ENCODE measurements around the gene PEX5. TPM values are rescaled to one million over a fixed set of nuclear protein-coding genes. Genes with fewer than 3 reads are reported as not detected.
"Not testable (repeated sequence)": the region's sequence is repeated elsewhere in the genome, so short reads cannot be mapped to it uniquely, and the experiment has no call there.

PEX5 gene
- total RNA-seq, 1 donor from 2014 or later, result 21.5 TPM

DNA sequence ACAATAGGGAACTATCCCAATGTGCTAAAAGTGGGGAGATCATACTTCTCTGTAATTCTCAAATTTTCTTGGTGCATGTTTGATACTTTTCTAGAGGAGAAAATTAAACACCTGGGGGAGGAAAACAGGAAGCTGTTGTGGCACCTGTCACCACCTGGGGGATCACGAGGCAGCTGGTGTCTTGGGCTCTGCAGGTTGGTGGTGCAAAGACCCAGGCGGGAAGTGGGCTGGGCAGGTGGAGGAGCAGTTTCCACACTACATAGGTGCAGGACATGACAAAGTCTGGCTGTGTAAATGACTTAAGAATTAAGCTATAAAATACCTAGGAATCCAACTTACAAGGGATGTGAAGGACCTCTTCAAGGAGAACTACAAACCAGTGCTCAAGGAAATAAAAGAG is 23.2 kb downstream of the PEX5 start:
- Histone ChIP-seq H4K20me1 (ENCODE audit: insufficient read depth, low read length) (no peaks in the 10 kb centered on the region), H3K79me2 (ENCODE audit: insufficient read depth, low read length) (no peaks in the 10 kb centered on the region), H3K9ac (ENCODE audit: low read length) (no peak overlapping the region), H3K4me1 (ENCODE audit: insufficient read depth, low read length) (no peaks in the 10 kb centered on the region), H3K36me3 (ENCODE audit: insufficient read depth, low read length) (peaks cover 28% of the 10 kb centered on the region), H3K4me3 (ENCODE audit: insufficient read depth, low read depth, low read length) (no peak overlapping the region), H3K4me2 (ENCODE audit: low read length) (no peak overlapping the region), H3K9me3 (ENCODE audit: insufficient read depth, low read depth, low read length) (peaks cover 3% of the 10 kb centered on the region), H2AFZ (ENCODE audit: low read depth, low read length) (no peak overlapping the region), H3K27ac (ENCODE audit: low read depth, low read length) (no peak overlapping the region), H3K27me3 (ENCODE audit: insufficient read depth, low read length) (no peaks in the 10 kb centered on the region)
- no peak overlapping the region for H3K4me3 Mint-ChIP-seq (ENCODE audit: unreplicated experiment)
- no peak for TF ChIP-seq EZH2 (IDR thresholded peaks at IDR 0.05; ENCODE audit: insufficient read depth, low read length)
- TF ChIP-seq, protein P1, sequence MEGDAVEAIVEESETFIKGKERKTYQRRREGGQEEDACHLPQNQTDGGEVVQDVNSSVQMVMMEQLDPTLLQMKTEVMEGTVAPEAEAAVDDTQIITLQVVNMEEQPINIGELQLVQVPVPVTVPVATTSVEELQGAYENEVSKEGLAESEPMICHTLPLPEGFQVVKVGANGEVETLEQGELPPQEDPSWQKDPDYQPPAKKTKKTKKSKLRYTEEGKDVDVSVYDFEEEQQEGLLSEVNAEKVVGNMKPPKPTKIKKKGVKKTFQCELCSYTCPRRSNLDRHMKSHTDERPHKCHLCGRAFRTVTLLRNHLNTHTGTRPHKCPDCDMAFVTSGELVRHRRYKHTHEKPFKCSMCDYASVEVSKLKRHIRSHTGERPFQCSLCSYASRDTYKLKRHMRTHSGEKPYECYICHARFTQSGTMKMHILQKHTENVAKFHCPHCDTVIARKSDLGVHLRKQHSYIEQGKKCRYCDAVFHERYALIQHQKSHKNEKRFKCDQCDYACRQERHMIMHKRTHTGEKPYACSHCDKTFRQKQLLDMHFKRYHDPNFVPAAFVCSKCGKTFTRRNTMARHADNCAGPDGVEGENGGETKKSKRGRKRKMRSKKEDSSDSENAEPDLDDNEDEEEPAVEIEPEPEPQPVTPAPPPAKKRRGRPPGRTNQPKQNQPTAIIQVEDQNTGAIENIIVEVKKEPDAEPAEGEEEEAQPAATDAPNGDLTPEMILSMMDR (IDR thresholded peaks at IDR 0.05; ENCODE audit: insufficient read depth, low read depth, low read length), result no peak
- H3K27ac Mint-ChIP-seq (ENCODE audit: unreplicated experiment), result no peak overlapping the region
- H3K9me3 Mint-ChIP-seq (ENCODE audit: unreplicated experiment), result peaks cover 15% of the 10 kb centered on the region
- H3K4me1 Mint-ChIP-seq (ENCODE audit: low read depth, unreplicated experiment), result no peaks in the 10 kb centered on the region
- H3K36me3 Mint-ChIP-seq (ENCODE audit: low read depth, unreplicated experiment), result peaks cover 41% of the 10 kb centered on the region
- no peaks in the 10 kb centered on the region for H3K27me3 Mint-ChIP-seq (ENCODE audit: low read depth, unreplicated experiment)
- no peak for DNase-seq (ENCODE audit: low read depth)
- FAIRE-seq, result no peak

DNA sequence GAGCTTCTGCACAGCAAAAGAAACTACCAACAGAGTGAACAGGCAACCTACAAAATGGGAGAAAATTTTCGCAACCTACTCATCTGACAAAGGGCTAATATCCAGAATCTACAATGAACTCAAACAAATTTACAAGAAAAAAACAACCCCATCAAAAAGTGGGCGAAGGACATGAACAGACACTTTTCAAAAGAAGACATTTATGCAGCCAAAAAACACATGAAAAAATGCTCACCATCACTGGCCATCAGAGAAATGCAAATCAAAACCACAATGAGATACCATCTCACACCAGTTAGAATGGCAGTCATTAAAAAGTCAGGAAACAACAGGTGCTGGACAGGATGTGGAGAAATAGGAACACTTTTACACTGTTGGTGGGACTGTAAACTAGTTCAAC is 24.3 kb downstream of the PEX5 start:
- H2AFZ ChIP-seq (ENCODE audit: low read depth, low read length); H4K20me1 ChIP-seq (ENCODE audit: insufficient read depth, low read length); H3K79me2 ChIP-seq (ENCODE audit: insufficient read depth, low read length); H3K4me2 ChIP-seq (ENCODE audit: low read length); H3K4me3 Mint-ChIP-seq (ENCODE audit: unreplicated experiment); H3K27ac Mint-ChIP-seq (ENCODE audit: unreplicated experiment); H3K27me3 Mint-ChIP-seq (ENCODE audit: low read depth, unreplicated experiment); H3K27ac ChIP-seq (ENCODE audit: low read depth, low read length); H3K4me1 ChIP-seq (ENCODE audit: insufficient read depth, low read length); H3K9me3 ChIP-seq (ENCODE audit: insufficient read depth, low read depth, low read length); H3K4me3 ChIP-seq (ENCODE audit: insufficient read depth, low read depth, low read length); DNase-seq (ENCODE audit: low read depth); H3K4me1 Mint-ChIP-seq (ENCODE audit: low read depth, unreplicated experiment); H3K27me3 ChIP-seq (ENCODE audit: insufficient read depth, low read length); H3K9ac ChIP-seq (ENCODE audit: low read length); FAIRE-seq: not testable (repeated sequence)
- H3K36me3 ChIP-seq (ENCODE audit: insufficient read depth, low read length), result peaks cover 19% of the 10 kb centered on the region
- Mint-ChIP-seq H3K9me3 (ENCODE audit: unreplicated experiment) (peaks cover 15% of the 10 kb centered on the region), H3K36me3 (ENCODE audit: low read depth, unreplicated experiment) (peaks cover 33% of the 10 kb centered on the region)

DNA sequence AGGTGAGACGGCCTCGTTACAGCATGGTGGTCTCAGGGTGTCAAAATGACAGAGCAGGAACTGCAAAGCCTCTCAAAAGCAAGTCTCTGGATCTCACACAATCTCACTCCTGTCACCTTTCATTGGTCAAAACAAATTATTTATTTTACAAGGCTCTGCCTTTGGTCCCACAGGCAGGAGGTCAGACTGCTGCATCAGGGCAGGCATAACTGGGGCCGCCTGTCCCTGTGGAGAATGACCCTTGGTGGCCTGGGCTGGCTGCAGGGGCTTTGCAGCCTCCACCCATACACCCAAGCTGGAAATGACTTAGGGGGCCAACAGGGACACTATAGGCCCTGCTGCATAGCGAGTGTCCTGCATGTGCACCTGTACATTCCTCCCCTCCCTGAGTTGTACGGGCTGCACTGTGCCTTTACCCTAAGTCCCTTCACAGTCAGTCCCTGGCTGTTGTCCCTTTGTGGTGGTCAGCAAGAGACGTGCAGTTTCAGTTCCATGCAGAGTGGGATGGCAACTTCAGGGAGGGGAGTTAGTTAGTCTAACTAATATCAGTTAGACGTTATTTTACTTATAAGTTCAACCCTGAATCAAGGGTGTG is 28.1 kb downstream of the PEX5 start:
- TF ChIP-seq, protein P1 (IDR thresholded peaks at IDR 0.05; ENCODE audit: insufficient read depth, low read depth, low read length), result no peak
- no peak for TF ChIP-seq EZH2 (IDR thresholded peaks at IDR 0.05; ENCODE audit: insufficient read depth, low read length)
- DNase-seq (ENCODE audit: low read depth), result no peak
- no peak for FAIRE-seq
- Histone ChIP-seq H3K27ac (ENCODE audit: low read depth, low read length) (no peak overlapping the region), H3K4me1 (ENCODE audit: insufficient read depth, low read length) (no peaks in the 10 kb centered on the region), H2AFZ (ENCODE audit: low read depth, low read length) (no peak overlapping the region), H4K20me1 (ENCODE audit: insufficient read depth, low read length) (no peaks in the 10 kb centered on the region), H3K36me3 (ENCODE audit: insufficient read depth, low read length) (peaks cover 1% of the 10 kb centered on the region), H3K27me3 (ENCODE audit: insufficient read depth, low read length) (no peaks in the 10 kb centered on the region), H3K4me2 (ENCODE audit: low read length) (no peak overlapping the region), H3K9ac (ENCODE audit: low read length) (no peak overlapping the region), H3K9me3 (ENCODE audit: insufficient read depth, low read depth, low read length) (peaks cover 2% of the 10 kb centered on the region), H3K4me3 (ENCODE audit: insufficient read depth, low read depth, low read length) (no peak overlapping the region), H3K79me2 (ENCODE audit: insufficient read depth, low read length) (no peaks in the 10 kb centered on the region)
- no peak overlapping the region for H3K4me3 Mint-ChIP-seq (ENCODE audit: unreplicated experiment)
- no peak overlapping the region for H3K27ac Mint-ChIP-seq (ENCODE audit: unreplicated experiment)
- no peaks in the 10 kb centered on the region for H3K4me1 Mint-ChIP-seq (ENCODE audit: low read depth, unreplicated experiment)
- no peaks in the 10 kb centered on the region for H3K27me3 Mint-ChIP-seq (ENCODE audit: low read depth, unreplicated experiment)
- H3K9me3 Mint-ChIP-seq (ENCODE audit: unreplicated experiment), result peaks cover 3% of the 10 kb centered on the region
- H3K36me3 Mint-ChIP-seq (ENCODE audit: low read depth, unreplicated experiment), result peaks cover 5% of the 10 kb centered on the region
